Mesenteric fat pad (tissue), 1 donor: Measurements from ENCODE around the gene XIST. TPM values are rescaled to one million over a fixed set of nuclear protein-coding genes. Genes with fewer than 3 reads are reported as not detected.
"Not testable (repeated sequence)": the region's sequence is repeated elsewhere in the genome, so short reads cannot be mapped to it uniquely, and the experiment has no call there.

Experiments used
- DNase-seq: peaks from one replicate; pipeline ENCODE4 v3.0.0-alpha.2; 2020; ENCODE audit warnings: low spot score
- total RNA-seq: library from RNA; stranded (reverse); fragmentation: NEBNext Ultra II Directional; extraction: Animal tissue kit (Norgen Biotek cat#: 25700); gene quantifications from one replicate; pipeline ENCODE4 v1.2.1, GENCODE V29; 2021
- donor health status: DM: yes; HTN: yes; CAD: no.

The XIST gene
- total RNA-seq, 1 donor from 2014 or later, result 188 TPM

DNA sequence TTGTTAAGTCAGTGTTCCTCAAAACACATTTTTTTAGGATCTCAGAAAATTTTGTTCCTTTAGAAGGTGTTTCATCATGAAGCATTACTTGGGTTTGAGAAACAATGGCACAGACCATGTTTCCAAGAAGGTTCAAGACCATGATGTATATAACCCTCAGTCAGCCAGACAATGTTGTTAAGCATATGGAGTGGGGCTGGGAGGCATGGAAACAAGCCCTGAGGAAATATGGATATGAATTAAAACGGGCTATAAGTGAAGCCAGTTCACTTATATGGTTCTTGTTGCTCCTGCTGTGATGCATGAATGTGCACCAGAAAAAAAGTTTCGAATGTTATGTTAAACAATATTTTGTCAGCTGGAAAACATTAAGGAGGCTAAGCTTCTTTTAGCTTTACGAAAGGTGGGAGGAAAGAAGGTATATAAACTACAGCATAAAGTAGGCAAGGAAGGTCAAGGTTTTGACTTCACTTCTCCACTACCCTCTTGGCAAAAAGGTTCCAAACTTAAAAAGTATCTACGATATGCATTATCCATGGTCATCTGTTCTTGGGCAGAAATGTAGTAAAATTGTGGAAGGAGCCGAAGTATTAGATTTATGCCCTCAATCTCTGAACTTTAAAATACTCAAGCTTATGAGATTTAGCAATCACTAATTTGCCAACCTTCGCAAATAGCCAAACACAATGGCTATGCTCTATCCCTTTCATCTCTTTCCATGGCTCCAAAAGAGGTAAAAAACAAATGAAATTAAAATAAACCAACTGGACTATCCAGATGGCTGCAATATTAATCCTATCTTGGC, 12.2 kb downstream of the XIST start:
- no peak for DNase-seq

DNA sequence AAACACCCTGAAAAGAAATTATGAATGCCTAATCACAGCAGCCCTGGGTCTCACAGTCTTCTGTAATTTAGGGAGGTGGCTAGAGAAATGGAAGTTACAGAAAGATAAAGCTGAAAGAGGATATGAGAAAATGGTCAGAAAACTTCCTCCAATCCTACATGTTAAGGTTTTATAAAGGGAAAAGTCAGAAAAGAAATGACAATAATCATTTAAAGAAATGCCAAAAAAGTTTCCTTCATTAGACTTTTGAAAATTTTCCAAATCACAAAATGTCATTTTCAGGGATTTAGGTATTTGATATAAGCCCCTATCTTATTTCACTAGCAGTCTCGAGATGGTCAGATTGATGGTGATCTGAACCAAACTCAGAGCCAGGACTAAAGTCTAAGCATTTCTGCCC, 13.4 kb downstream of the XIST start:
- DNase-seq, result no peak

DNA sequence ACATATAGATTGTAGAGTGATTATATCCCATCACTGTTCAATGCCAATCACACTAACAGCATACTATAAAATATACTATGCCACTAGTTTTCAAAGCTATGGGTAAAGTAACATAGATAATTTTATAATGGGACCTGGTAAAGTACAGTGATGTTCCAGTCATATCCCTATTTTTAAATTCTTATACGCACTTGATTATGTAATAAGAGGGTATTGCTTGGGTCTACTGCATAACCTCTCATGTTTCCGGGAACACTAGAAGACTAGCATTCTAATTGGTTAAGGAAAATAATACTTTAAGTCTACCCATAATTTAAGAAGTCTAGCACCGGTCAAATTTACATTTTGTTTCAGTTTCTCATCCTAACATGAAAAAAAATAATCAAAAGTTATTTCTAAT, 14.4 kb downstream of the XIST start:
- no peak for DNase-seq

DNA sequence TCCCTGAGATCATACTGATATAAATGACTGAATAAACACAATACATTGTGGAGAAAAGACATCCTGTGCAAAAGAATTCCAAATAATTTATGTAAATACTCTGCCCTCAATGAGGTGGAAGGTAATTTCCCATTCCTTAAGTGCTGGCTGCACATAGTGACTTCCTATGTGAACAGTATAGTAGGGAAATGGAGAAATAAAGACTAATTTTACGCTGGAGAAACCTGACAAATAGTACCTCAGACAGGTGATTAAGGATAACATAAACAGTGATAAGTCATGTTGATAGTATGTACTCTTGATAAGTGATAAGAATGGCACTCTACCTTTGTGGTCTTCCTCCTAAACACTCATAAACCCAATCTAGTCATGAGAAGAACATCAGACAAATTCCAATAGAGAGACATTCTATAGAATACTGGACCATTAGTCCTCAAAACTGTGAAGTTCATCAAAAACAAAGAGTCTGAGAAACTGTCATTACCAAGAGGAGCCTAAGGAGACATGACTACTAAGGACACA, 15.5 kb downstream of the XIST start:
- DNase-seq, result no peak

DNA sequence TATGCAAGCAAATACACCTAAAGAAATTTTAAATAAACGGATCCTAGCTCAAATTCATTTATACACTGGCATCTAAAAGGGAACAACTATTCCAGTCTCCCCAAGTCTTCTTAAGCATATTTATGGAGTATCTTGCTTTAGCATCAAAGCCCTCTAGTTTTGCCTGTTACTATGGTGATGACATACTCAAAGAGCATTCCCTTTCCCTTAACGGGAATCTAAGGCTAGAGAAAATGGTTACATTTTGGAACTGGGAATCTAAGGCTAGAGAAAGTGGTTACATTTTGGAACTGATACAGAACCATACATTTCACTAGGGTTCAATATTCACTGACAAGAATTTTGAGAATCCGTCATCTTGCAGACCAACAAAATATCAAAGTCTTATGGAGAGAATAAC, 18.3 kb downstream of the XIST start:
- DNase-seq, result no peak

DNA sequence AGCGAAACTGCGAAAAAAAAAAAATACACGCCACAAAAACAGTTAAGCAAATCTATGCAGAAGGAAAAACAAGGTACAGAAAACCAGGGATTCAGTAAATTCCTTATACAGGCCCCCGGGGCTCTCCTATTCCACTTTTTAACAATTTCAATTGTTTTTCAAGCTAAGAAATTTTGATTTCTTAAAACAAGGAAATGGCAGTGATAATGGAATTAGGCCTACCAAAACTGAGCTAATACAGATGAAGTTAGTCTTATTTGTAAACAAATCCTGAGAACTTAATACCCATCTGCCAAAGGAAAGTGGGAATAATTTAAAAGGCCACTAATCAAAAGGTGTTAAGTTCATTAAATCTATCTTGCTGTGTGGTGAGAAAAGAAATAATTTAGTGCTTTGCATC, 20.2 kb downstream of the XIST start:
- DNase-seq, result no peak

DNA sequence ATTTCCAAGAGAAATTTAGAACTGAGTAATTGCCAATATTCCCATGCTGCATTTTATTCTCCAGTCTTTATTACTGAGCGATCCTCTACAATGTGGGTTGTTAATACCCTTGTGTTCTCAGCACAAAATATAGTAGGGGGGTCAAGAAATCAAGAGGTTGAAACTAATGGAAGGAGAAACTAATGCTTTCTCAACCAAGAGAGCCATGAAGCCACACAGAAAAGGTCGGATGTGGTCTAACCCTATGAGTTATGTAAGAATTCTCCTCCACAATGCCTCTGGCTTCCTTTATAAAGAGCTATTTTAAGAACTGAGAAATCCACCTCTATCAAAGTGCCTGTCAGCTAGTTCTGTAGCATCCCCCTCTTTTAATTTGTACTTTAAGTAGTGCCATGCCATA, 21.0 kb downstream of the XIST start:
- DNase-seq, result no peak

DNA sequence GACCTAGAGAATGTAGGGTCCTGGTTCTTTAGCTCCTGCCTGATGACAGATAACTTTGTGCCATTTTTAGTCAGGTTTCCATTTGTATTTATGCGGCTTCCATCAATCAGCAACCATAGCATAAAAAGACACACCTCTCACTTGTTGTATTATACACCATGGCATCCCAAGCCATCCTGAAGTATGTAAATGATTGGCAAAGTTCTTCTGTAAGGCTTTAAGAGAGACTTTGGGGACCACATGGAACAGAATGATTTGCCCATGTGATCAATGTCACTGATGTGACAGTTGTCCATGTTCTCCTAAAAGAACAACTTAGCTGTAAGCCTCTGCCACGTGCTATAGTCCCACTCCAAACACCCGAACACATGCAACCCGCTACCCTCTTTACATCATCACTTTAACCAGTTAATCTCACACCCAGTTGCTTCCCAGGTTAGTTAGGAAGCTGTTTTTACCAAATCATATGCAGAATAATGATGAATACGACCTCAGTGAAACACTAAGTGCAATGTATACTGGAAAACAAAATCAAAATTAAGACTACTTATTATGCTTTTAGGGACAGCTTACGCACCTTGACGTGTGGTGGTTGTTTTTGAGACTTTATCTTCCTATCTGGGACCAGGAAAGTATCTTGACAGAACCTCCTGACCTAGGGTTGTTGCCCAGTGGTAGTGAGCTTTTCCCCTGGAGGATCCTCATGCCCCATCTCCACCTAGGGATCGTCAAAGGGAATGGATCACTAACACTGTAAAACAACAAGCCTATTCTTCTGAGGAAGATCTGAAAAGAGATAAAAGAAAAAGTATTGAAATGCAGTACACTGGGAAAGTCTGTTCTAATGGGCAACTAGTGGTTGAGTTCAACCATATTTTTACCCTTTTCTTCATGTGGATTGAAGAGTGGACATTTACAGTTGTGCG, 21.8 kb downstream of the XIST start:
- DNase-seq, result no peak

DNA sequence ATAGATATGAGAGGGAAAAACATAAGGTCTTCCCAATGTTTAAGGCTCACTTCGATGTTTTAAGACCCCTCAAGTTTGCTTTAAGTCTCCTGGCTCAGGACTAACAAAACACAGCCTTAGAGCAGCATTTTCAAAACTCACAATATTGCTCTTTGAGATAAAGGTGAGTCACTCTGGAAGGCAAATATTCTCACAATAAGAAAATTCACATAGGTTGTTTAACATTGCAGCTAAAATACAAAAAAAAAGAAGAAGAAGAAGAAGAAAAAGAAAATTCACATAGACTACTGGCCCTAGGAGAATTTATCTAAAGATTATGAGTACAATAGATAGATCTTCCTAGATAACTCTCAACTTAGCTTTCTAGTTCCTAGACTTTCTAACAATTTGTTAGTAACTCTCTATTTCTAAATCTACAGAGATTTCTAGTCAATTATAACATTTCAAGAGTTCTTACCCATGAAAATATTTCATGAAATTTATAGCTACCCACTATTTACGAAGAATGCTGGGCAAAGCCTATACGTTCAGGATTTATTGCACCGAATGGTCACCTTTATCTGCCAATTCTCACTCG, 22.5 kb downstream of the XIST start:
- DNase-seq, result no peak

DNA sequence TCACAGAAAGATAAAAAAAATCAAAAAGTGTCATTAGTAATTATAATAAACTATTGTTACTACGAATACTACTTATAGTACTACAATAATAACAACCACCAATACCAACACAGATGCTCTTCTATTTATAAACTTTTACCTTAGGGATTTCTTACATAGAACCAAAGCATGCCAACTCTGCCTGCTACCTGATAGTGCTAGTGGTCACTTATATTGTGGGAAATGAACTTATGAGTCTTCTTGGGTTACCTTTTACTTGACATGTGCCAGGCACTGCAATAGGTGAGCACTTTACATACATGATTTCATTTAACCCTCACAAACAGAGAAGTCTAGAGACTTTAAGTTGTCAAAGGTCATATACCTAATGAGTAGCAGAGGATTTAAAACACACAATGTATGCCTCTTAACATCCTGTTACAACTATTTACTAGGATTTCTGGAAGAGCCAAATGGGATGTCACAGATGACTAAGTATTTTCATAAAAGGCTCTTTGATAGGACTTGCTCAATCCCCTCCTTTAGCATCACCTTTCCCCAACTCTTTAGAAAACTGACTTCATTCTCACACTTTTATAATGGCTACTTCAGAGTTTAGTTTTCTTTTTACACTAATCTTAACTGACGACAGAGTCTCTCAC, 24.3 kb downstream of the XIST start:
- no peak for DNase-seq

DNA sequence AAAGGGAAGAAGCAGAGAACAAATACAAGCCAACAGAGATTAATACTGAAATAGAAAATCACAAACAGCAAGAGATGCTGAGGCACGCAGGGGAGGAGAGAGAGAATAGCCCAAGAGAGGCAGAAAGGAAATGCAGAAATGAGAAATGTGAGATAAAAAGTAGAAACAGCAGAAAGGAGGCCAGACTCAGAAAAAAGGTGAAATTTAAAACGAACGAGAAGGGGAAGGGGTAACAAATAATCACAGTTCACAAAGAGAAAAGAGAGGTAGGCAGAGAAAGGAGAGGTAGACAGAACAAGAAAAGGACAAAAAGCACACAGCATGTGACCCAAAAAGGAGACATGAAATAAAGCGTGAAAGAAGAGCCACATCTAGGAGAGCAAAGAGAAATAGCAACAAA, 25.1 kb downstream of the XIST start:
- DNase-seq, result no peak

DNA sequence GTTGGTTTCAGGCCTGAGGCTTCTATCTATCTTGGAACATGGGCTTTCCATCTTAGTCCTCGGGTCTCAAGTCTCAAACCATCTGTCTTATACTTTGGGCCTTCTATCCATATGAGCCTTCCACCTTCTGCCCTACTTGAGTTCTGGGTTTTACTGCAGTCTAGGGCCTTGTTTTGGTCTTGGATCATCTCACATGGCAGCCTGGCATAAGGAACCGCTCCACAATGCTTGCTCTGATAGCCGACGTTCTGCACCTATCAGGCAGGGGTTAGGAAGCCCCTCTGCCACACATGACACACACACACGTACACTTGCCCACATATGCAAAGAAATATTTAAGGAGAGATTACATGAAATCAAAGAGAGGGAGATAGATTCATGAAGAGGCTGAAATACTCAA, 25.5 kb downstream of the XIST start:
- DNase-seq, result no peak

DNA sequence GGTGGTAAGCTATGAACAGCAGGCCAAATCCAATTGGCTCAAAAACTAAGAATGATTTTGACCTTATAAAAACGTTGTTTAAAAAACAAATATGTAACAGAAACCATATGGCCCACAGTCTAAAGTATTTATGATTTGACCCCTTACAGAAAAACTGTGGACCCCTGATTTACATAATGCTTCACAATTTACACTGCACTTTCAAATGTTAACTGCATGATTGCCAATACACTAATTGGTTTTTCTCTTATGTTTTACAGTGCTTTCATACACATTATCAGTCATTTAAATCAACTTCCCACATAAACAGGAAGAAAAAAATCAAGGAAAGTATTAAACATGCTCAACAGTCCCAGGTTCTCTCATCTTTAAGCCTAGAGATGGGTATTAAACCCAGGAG, 26.9 kb downstream of the XIST start:
- DNase-seq, result no peak

DNA sequence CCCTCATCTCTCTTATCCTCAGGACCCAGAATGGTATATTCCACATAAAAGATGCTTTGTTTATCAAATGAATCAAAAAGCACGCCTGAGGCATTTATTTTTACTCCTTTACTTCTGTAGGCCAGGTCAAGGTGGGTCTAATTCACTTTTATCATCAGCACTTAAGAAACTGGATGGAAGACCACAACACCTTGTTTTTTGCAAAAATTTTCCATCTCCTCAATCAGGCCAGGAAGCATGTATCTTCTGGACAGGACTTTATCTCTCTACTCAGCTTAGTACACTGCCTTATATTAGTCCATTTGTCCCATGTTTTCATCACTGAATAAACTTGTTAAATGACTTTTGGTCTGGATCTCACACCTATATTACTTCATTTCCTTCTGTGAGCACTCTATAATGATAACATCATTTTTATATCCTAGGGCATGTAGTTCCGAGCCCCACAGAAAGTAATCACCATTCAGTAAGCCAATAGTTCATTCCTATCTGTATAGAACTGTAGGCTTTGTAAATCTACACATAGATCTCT, 29.0 kb downstream of the XIST start:
- no peak for DNase-seq

DNA sequence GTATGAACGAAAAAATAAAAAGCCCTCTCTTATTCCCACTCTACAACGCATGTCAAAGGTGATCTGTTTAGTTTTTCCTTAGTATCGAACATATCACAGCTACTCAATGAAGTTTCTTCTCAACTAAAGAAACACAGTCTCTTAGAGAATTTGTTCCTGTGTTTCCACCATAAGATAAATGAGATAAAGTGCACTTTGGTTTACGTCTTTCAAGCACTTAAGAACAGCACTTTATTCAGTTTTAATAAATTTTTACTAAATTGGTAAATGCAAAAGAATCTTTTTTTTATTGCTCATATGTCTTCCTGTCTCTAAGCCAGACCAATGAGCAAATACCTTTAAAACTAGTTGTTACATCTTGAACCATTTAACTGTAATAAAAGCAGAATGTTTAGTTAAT, 29.7 kb downstream of the XIST start:
- DNase-seq, result no peak

DNA sequence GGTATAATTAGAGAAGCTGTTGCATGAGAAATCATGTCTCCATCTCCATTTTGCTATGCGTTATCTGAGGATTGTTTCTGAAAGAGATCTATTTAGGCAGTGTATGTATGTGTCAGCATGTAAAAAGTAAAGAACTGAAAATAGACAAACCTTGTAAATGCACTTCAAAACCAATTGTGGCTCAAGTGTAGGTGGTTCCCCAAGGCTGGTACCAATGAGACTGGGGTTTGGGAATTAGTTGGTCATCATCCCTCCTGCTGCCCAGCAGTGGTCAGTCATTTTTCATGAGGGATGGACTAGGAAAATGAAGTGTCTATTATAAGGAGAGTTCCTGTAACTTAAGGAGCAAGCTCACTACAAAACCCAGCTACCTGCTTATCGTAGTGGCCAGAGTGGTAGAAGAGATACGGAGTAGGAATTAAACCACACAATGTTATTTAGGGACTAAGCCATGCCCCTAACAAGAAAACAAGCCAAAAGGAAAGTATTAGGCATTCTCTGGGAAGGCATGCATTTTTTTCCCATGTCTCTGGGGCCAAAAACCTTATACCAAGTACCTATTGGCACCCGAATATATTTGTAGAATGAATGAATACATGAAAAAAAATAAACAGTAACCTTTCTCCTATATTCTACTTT, 30.5 kb downstream of the XIST start:
- no peak for DNase-seq

DNA sequence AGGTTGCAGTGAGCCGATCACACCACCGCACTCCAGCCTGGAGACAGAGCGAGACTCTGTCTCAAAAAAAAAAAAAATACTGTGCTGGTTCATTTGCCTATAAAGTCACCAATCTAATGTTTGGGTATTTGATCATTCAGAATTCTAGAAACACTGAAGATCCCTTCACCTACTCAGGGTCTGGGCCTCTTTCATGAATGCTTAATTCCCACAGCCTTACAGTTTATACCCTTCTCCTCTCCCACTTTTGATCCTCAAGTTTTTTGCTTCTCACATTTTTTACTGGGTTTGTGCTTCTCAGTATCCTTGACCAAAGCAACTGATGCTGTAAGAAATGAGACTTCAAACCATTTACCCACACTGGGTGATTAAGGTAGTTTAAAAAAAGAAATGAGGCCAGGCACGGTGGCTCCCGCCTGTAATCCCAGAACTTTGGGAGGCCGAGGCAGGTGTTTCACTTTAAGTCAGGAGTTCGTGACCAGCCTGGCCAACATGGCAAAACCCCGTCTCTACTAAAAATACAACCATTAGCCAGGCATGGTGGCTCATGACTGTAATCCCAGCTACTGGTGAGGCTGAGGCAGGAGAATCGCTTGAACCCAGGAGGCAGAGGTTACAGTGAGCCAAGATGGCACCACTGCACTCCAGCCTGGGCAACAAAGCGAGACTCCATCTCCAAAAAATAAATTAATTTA, 32.5 kb downstream of the XIST start:
- DNase-seq, result not testable (repeated sequence)

DNA sequence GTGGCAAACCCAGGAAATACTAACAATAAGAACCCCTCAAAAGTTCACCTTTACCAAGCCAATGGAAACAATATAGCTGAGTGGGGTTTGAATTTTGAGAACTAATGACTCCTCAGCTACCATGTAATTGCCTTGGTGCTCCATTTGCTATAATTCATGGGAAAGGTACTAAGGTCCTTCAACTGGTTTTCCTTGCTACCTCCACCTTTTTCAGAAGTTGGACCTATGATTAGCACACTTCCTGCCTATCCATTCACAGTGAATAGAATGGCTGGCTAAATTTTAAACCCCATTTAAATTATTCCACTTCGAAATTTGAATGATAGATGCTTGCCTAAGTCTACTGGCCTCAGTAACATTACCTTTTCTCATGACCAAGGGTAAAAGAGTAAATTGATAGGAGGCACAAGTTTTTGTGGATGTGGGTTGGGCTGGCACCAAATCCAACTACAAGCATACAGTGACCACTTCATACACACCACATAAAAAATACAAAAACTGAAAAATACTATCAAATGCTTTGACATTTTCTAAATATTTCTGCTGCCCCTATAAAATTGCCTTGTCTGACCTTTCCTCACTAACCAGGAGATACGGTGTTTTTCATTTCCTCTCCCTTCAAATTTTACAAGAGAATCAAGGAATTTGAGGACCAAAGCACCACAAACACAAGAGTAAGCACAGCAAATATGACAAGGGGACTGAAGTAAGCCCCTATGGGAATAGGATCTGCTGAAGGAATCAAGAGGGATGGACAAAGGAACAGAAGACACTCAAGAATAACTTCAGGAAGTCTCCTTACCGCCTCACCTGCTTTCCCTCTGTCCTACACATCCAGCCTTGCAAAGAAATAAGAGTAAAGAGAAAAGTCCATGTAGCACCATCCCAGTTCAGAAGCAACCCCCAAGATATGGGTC, 34.1 kb downstream of the XIST start:
- DNase-seq, result no peak
